SK-N-MC (cell line): ENCODE measurements around the gene GREB1L.

Source experiments
- FOXP2 ChIP-seq: optimal IDR thresholded peaks from 2 replicates; pipeline ENCODE3; 2011; ENCODE audit warnings: mild to moderate bottlenecking, moderate library complexity; ENCODE audit not compliant: insufficient read depth; ENCODE audit errors: extremely low read length, control extremely low read depth
- POLR2AphosphoS5 ChIP-seq: IDR thresholded peaks from 2 replicates; pipeline ENCODE4 v1.6.1; 2012; ENCODE audit warnings: mild to moderate bottlenecking, low read depth, low read length, borderline replicate concordance

DNA sequence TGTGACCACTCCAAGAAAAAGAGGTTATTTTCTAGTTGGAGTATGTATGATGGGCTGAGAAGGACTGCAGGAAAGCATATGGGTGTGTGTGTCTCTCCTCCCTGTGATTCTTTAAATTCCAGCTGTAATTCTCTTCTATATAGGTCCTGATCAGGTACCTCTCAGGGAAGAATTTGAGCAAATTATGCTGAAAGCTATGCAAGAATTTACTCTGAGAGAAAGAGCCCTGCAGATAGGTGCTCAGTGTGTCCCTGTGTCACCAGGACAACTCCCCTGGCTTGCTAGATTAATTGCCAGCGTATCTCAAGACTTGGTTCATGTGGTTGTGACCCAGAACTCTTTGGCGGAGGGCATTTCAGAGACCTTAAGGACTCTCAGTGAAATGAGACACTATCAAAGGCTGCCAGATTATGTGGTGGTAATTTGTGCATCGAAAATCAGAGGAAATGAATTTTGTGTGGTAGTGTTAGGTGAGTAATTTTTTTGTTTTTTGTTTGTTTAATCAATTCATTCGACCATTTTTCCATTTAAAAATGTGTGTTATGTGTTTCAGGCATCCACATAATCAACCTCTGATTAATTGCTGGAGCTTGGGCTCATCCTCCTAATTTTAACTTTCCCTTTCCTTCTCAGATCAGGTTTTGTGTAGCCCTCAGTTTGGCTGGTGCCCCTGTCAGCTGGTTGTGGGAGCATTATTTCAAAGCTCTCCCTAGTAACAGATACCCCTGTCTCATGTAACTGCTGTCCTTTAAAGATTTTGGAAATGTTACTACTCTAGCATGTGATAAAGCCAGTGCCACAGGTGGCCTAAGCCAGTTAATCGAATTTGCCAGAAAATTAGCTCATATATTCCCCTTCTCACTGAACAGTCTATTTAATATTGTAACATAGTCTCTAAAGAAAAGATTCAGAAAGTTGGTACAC is 207.6 kb downstream of the GREB1L start:
- TF ChIP-seq POLR2AphosphoS5 = no peak
- no peak for TF ChIP-seq FOXP2
